NCI-H1436 treated with DMSO at 0.1 percent for 48 hours (cell line): ENCODE measurements around the gene TAGAP.
"Not testable (repeated sequence)": the region's sequence is repeated elsewhere in the genome, so short reads cannot be mapped to it uniquely, and the experiment has no call there.

Source experiments
- DNase-seq: peaks from one replicate; lab custom pipeline; 2025; lab: John Stamatoyannopoulos, UW

TAGAP gene

DNA sequence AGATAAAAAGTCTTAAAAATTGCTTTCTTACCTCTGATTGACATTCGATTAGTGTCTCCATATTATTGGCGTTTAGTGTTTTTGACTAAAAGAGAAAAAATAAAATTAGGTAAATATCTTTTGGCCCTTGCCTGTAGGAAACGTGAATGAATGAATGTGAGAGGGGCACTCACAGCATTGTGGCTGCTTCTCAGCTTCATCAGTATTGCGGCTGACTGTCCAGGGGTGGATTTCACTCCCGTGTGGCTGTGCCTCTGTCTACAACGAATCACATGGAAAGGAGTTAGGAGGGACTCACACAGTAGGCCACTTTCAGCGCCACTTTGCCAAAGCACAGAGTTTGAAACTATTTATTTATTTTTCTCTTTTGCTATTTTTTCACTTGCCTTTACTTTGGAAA is 844 bp downstream of the TAGAP start:
- DNase-seq, result no peak

GRCh38 chr6:159043251-159043650 is 1.5 kb downstream of the TAGAP start:
- no peak for DNase-seq

GRCh38 chr6:159042826-159043181 is 2.0 kb downstream of the TAGAP start:
- no peak for DNase-seq

DNA sequence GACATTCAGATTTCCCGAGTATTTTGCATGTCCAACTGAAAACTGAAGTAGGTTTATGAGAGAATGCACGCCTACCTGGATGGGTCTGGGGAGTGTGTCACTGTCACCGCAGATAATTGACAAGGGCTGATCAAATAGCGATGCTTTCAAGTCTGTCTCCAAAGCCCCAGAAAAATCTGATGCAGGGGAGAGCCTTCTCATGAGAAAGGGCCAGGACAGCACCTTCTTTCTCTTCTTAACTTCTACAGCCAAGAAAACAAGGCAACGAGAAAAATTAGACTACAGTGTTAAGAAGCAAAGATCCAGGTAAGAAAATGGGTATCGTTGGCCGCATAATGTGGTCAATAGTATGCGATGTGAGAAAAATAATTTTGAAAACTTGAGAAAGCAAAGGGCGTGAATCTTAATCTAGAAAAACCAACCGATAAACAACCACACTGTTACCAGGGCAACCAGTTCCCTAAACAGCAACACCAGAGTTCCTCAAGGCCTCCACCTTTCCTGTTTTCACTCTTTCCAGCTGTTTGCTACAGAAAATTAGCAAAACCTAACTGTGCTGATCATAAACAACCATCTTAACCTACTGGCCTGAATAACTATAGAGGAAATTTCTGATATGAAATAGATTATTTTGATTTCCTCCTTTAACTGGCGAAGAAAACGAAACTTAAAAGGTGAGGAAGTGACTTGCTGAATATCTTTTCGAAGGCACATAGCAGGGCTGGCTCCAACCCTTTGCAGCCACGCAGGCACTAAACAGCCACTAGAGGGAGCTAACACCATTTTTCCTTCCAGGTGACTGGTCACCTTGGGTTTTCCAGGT is 2.6 kb downstream of the TAGAP start:
- no peak for DNase-seq

DNA sequence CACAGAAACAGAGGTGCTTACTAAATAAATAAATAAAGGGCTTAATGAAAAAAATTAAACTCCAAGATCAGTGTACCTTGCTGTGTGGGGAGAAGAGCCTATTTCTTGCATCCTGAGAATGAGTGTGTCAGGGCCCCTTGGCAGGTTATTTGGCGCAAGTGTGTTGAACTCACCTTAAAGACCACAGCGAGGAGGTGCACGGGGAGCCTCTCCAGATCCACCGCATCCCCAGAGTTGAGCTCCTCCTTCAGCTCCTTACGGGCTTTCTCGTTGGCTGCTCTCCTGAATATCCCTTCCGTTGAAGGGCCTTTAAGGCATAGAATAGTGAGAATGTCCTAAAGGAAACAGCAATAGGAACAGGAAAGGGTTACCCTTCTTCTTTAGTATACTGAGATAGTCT is 3.6 kb downstream of the TAGAP start:
- no peak for DNase-seq

DNA sequence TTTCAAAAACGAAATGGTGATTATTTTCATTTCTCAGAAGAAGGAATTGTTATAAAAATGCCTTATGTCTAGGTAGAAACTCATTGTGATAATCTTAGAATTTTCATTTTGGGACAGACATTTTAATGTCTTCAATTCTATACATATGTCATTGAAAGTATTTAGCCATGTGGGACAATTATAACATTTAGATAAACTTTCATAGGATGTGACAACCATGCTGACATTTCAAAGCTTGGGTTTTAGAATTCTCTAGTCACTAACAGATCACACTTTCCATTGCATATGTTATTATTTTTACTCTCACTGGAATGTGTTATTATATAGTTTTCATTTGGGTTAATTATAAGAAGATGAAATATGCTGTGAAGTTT is 4.9 kb downstream of the TAGAP start:
- DNase-seq, result no peak

GRCh38 chr6:159038914-159039884 is 5.6 kb downstream of the TAGAP start:
- no peak for DNase-seq

GRCh38 chr6:159038318-159038717 is 6.5 kb downstream of the TAGAP start:
- DNase-seq, result not testable (repeated sequence)

DNA sequence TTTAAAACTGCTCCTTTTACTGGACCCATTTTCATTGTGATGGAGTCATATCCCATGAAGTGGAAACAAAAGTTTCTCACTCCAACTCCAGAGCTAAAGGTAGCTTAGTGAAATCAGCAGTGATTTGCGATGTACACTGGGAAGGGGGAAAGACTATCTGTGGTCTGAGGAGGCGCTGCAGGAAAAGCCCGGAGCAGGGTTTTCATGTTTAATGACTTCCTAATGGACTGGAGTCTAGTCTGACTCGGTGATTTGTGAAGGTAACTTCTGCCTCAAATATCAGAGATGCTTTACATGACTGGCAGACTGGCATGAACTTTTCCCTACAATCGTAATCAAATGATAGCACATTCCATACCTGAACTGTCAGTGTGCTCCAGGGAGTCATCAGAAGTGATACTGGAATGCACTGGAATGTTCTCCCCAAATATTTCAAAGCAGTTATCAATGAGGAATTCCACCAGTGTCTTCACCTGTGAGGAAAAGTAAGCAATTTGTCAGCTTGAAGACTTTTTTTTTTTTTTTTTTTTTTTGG is 7.0 kb downstream of the TAGAP start:
- DNase-seq, result no peak

- no peak for DNase-seq
These were observed 8.1 kb downstream of the TAGAP start for GRCh38 chr6:159036673-159037072.

DNA sequence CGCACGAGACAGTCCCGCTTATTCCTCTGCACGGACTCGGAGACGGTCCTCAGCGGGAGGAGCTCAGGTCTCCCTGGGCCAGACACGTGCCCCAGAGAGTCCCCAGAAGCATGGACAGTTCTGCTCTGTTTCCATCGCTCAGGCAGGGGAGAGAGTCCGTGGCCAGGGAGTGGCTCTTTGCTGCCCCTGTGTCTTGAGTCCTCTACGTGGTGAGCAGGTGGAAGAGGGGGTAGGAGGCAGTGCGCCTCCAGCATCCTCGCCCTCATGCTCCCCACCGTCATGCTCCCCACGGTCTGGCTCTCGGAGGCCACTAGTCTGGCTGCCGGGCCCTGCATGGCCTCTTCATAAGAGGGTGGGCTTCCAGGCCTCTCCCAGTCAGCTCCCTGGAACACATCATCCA is 8.9 kb downstream of the TAGAP start:
- DNase-seq, result no peak

DNA sequence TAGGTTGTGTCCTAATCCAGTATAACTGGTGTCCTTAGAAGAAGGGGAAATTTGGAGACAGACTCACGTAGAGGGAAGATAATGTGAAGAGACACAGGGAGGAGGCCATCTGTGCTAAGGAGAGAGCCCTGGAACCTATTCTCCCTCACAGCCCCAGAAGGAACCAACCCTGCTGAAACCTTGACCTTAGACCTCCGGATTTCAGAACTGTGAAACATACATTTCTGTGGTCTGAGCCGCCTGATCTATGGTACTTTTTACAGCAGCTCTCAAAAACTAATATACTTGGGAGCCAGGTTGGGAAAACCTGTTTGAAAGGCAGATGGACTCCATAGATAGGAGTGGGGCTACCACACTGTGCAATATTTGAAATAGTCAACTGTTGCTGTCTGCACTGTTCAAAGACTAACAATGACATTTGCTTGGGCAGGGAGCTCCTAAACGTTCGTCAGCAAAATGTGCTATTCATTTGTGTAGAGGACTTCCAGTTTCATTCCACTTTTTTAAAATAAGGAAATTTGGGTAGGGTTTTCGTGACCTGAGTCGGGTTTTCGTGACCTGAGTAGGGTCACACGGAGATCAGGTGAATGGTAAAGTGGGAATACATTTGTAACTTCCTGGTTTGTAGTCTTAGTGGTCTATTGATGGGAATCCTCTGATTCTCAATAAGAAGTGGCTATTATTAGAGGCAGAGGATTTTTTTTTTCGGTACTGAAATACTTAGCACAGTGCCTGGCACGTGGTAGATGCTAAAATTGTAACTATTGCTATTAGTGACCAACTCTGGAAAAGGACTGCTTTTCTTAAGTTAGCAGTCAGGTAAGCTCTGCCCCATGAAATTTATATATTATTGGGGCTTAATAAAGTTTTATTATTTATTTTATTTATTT is 11.4 kb downstream of the TAGAP start:
- no peak for DNase-seq

DNA sequence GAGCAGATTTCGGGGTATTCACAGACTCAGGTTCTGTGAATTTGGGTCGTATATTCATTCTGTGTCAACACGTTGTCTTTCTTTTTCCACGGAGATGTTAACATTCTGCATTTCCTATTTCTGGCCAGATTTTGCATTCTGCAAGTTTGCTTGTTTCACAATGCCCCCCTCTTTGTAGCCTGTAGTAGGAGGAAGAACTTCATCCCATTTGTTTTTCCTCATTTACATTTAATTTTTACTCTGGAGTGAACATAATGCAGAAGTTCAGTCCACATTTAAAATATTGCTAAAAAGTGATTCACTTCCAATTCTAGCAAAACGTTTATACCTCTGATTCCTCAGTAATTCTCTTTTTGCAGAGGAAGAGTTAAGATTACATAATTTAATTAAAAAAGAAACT is 12.9 kb downstream of the TAGAP start:
- DNase-seq, result no peak

GRCh38 chr6:159030168-159030567 is 14.6 kb downstream of the TAGAP start:
- DNase-seq, result no peak

- not testable (repeated sequence) for DNase-seq
These were observed 19.6 kb downstream of the TAGAP start for GRCh38 chr6:159025224-159025623.

DNA sequence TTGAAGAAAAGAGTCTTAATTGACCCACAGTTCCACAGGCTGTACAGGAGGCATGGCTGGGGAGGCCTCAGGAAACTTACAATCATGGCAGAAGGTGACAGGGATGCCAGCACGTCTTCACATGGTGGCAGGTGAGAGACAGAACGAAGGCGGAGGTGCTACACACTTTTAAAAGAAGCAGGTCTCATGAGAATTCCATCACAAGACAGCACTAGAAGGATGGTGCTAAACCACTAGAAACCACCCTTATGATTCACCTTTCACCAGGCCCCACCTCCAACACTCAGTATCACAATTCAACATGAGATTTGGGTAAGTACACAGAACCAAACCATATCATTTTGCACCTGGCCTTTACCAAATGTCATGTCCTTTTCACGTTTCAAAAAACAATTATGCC is 20.9 kb downstream of the TAGAP start:
- no peak for DNase-seq

GRCh38 chr6:159020011-159020410 is 24.8 kb downstream of the TAGAP start:
- no peak for DNase-seq

- no peak for DNase-seq
These were observed 26.8 kb downstream of the TAGAP start for GRCh38 chr6:159017757-159018559.

GRCh38 chr6:159014406-159014805 is 30.4 kb downstream of the TAGAP start:
- no peak for DNase-seq

GRCh38 chr6:159013229-159013628 is 31.6 kb downstream of the TAGAP start:
- no peak for DNase-seq

- DNase-seq, result no peak
These were observed 32.6 kb downstream of the TAGAP start for GRCh38 chr6:159012201-159012600.
